ENCODE results near the gene DDX24. TPM values are rescaled to one million over a fixed set of nuclear protein-coding genes. Genes with fewer than 3 reads are reported as not detected.

DDX24 gene
- polyA plus RNA-seq, 3 donors, result 51.2 to 68.0 (median 53.8) TPM

GRCh38 chr14:94101748-94102147 is 20.7 kb upstream of the DDX24 start:
- Histone ChIP-seq H3K36me3 (replicated peaks in 1 of 2; ENCODE audit: control insufficient read depth in 1 of 2, insufficient read depth in 2 of 2, low read length in 2 of 2) (no peaks in the 10 kb centered on the region), H3K9ac (ENCODE audit: insufficient read depth, low read length, poor library complexity, severe bottlenecking) (no peak overlapping the region), H3K4me3 (replicated peaks in 1 of 3; ENCODE audit: low read depth in 2 of 3, low read length in 3 of 3) (no peak overlapping the region), H3K4me2 (replicated peaks; ENCODE audit: extremely low read depth, low read length, poor library complexity, severe bottlenecking) (no peak overlapping the region), H2AFZ (ENCODE audit: insufficient read depth, low read depth, low read length, poor library complexity, severe bottlenecking) (no peak overlapping the region), H3K9me3 (replicated peaks in 1 of 2; ENCODE audit: control insufficient read depth in 1 of 2, insufficient read depth in 1 of 2, low read length in 2 of 2) (no peaks in the 10 kb centered on the region), H3K27me3 (ENCODE audit: control insufficient read depth in 2 of 2, insufficient read depth in 2 of 2, low read length in 2 of 2) (no peaks in the 10 kb centered on the region), H4K20me1 (ENCODE audit: insufficient read depth, low read length) (no peaks in the 10 kb centered on the region), H3K4me1 (ENCODE audit: control insufficient read depth in 1 of 2, insufficient read depth in 2 of 2, low read length in 2 of 2) (peaks cover 6 to 10% of the 10 kb centered on the region in 2 donors), H3K79me2 (ENCODE audit: insufficient read depth, low read length) (no peaks in the 10 kb centered on the region), H3K27ac (ENCODE audit: low read depth in 1 of 2, low read length in 2 of 2) (no peak overlapping the region)
- WGBS (ENCODE audit: insufficient coverage), result 98% methylated on average over 6 of the region's 10 CpGs
- no peak for DNase-seq
- Mint-ChIP-seq H3K9me3 (no peaks in the 10 kb centered on the region), H3K27ac (no peak overlapping the region), H3K4me3 (no peak overlapping the region), H3K27me3 (ENCODE audit: low read depth in 3 of 3) (peaks cover 0 to 1% (median 0%) of the 10 kb centered on the region in 3 donors), H3K4me1 (peaks cover 16% of the 10 kb centered on the region), H3K36me3 (peaks cover 0 to 14% of the 10 kb centered on the region in 2 donors)
- intact Hi-C loops (cut with micrococcal nuclease), result no loop called here
- no peak for TF ChIP-seq CTCF (IDR thresholded peaks at IDR 0.05)

- H3K27ac ChIP-seq (ENCODE audit: low read depth in 1 of 2, low read length in 2 of 2), result no peak overlapping the region
- H3K79me2 ChIP-seq (ENCODE audit: insufficient read depth, low read length), result no peaks in the 10 kb centered on the region
- peaks cover 16% of the 10 kb centered on the region for H3K4me1 Mint-ChIP-seq
- peaks cover 6 to 10% of the 10 kb centered on the region in 2 donors for H3K4me1 ChIP-seq (ENCODE audit: control insufficient read depth in 1 of 2, insufficient read depth in 2 of 2, low read length in 2 of 2)
- 80% methylated on average over 2 of the region's 4 CpGs for WGBS (ENCODE audit: insufficient coverage)
- H4K20me1 ChIP-seq (ENCODE audit: insufficient read depth, low read length), result no peaks in the 10 kb centered on the region
- H3K9me3 ChIP-seq (replicated peaks in 1 of 2; ENCODE audit: control insufficient read depth in 1 of 2, insufficient read depth in 1 of 2, low read length in 2 of 2), result no peaks in the 10 kb centered on the region
- H3K9me3 Mint-ChIP-seq, result no peaks in the 10 kb centered on the region
- H3K27ac Mint-ChIP-seq, result no peak overlapping the region
- no peak for DNase-seq
- H3K36me3 ChIP-seq (replicated peaks in 1 of 2; ENCODE audit: control insufficient read depth in 1 of 2, insufficient read depth in 2 of 2, low read length in 2 of 2), result no peaks in the 10 kb centered on the region
- H3K27me3 ChIP-seq (ENCODE audit: control insufficient read depth in 2 of 2, insufficient read depth in 2 of 2, low read length in 2 of 2), result no peaks in the 10 kb centered on the region
- H3K4me3 Mint-ChIP-seq, result no peak overlapping the region
- no peak for TF ChIP-seq CTCF (IDR thresholded peaks at IDR 0.05)
- H3K36me3 Mint-ChIP-seq, result peaks cover 0 to 15% of the 10 kb centered on the region in 2 donors
- intact Hi-C loops (cut with micrococcal nuclease), result no loop called here
- peaks cover 0 to 1% (median 0%) of the 10 kb centered on the region in 3 donors for H3K27me3 Mint-ChIP-seq (ENCODE audit: low read depth in 3 of 3)
- H3K4me2 ChIP-seq (replicated peaks; ENCODE audit: extremely low read depth, low read length, poor library complexity, severe bottlenecking), result no peak overlapping the region
- no peak overlapping the region for H3K4me3 ChIP-seq (replicated peaks in 1 of 3; ENCODE audit: low read depth in 2 of 3, low read length in 3 of 3)
- no peak overlapping the region for H3K9ac ChIP-seq (ENCODE audit: insufficient read depth, low read length, poor library complexity, severe bottlenecking)
- H2AFZ ChIP-seq (ENCODE audit: insufficient read depth, low read depth, low read length, poor library complexity, severe bottlenecking), result no peak overlapping the region
Measured at GRCh38 chr14:94100847-94101246, 19.8 kb upstream of the DDX24 start.

Measured in CD14-positive monocyte (primary cell).